CD4-positive, alpha-beta T cell treated with Interleukin-10 for 1 hour (primary cell): ENCODE measurements around the gene DNAI2.
"Not testable (repeated sequence)": the region's sequence is repeated elsewhere in the genome, so short reads cannot be mapped to it uniquely, and the experiment has no call there.

Experiments used
- DNase-seq: peaks from one replicate; pipeline ENCODE4 v3.0.0-alpha.2; 2020

Gene DNAI2

DNA sequence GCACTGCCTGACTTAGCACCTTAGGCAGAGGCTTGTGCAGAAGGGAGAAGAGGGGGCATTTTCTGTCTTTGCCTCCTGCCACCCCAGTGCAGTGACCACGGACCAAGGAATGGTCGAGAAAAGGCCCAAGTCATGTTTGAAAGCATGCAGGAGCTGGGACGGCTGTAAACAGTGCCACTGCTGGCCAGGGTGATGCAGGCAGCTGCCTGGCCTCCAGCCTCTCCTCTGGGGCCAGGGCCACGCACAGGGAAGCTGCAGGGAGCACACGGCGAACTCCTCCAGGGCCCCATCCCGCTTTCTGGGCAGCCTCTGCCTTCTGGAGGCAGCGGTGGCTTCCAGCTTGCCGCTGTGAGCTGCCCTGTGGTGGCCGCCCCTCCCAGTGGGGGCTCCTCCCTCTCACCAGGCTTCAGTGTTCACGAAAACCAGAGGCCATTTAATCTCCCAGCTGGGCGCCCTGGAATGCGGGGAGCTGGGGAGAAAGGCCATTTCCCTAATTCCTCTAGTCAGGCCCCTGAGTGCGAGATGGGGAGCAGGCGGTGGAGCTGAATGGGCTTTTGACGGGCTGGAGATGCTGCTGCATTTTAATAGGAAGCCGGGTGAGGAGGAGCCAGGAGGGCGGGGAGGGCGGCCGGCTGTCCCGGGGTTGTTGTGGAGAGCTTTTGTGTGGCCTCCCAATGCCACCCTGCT is 28.7 kb upstream of the DNAI2 start:
- DNase-seq = no peak

DNA sequence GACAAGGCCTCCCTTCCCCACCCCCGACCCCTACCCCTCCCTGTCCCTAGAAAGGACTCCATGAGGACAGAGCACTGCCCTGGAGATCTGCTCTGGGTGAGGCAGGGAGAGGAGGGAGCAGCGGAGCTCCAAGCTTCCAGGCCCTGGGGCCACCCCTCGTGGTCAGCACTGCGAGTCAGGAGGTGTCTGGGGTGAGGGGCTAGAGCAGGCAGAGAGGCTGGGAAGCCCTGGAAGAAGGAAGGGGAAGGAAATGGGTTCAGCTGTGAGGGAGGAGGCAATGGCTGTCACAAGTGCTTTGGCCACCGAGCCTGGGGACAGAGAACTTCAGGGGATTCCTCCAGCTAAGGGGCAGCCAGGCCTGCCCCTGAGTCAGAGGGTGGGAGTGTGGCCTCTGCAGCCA is 28.2 kb upstream of the DNAI2 start:
- DNase-seq = no peak

DNA sequence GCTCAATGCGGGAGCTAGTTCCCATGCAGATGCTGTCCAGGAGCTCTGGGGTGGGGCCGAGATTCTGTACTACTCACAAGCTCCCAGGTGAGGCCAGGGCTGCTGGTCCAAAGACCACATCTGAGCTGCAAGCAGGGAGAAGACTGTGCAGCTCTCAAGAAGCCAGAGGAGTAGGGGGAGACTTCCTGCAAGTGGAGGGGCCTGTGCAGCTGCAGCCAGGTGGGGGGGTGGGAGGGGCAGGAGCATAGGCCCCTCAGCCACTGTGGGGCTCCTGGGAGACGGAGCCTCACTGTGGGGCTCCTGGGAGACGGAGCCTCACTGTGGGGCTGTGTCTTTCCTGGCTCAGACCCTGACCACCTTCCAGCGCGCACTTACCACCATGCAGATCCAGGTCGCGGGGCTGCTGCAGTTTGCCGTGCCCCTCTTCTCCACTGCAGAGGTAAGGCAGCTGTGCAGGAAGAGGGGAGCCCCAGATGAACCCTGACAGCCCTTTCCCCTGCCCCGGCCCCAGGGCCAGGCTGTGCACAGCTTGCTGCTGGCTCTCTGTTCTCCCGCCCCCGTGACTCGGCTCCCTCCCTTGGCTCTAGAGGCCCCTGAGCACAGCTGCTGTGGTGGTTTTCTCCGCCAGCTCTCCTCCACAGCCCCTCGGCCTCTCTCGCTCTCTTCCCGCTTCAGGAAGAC is 24.3 kb upstream of the DNAI2 start:
- DNase-seq = no peak

DNA sequence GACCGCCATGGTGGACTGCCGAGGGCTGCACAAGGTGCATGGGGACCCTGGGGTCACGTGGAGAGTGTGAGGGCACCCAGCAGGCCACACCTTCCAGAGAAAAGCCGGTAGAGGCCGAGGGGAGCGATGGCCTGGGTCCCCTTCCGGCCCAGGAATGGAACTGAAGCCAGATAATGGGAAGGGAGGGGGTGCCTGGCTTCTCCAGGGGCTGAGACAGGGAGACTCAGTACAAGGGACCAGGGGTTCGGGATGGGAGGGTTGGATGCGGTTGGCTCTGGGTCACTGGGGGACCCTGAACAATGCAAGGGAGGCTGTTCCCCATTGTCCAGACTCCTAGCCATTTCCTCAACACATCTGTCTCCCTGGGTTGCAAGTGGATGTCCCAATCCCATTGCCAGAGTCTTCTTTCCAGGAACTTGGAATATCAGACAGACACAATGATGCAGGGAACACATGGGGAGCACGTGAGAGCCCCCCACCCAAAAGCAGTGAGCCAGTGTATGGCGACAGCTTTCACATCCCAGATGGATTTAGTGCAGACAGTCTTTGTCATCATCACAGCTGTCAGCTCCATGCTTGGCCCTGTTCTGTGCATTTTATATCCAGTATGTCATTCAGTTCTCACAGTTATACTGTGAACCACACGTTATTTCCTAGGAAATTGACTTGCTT is 23.6 kb upstream of the DNAI2 start:
- DNase-seq = no peak

DNA sequence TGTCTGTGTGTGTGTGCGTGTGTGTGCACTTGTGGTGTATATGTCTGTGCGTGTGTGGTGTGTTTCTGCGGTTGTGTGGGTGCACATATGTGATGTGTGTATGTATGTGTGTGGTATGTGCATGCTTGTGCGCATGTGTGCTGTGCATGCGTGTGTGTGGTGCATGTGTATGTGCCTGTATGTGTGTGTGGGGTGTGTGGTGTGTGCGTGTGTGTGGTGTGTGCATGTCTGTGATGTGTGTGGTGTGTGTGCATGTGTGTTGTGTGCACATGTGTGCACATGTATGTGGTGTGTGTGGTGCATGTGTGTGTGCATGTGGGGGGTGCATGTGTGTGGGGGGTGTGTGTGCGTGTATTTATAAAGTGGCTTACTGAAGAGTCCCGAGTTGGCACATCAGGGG is 23.0 kb upstream of the DNAI2 start:
- no peak for DNase-seq

DNA sequence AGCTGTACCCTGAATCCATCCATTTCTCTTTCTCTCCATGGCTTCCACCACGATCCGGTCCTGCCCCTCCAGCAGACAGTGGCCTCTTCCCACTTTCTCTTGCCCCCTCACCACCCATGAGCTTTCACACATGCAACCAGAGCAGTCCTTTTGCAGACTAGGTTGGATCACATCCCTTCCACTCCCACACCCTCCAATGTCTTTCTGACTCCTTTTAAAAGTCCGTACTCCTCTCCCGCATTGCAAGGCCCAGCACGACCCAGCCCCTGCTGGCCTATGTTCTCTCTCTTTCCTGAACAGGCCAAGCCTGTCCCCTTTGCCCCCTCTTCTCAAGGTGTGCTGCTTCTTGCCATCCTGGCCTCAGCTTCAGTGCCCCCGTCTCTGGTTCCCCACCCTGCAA is 22.5 kb upstream of the DNAI2 start:
- DNase-seq = no peak

DNA sequence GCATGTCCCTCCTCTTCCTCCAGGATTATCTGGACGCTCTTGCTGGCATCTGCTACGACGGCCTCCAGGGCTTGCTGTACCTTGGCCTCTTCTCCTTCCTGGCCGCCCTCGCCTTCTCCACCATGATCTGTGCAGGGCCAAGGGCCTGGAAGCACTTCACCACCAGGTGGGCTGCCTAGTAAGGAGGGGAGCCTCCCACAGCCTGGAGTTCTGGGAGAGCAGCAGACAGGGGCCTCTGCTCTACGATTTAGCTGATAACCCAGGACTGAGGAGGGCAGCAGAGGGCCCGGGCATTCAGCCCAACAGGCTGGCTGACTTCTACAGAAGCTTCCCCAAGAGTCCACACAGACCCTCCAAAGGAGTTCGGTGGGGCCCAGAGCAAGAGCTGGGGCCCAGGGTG is 21.8 kb upstream of the DNAI2 start:
- DNase-seq = no peak

DNA sequence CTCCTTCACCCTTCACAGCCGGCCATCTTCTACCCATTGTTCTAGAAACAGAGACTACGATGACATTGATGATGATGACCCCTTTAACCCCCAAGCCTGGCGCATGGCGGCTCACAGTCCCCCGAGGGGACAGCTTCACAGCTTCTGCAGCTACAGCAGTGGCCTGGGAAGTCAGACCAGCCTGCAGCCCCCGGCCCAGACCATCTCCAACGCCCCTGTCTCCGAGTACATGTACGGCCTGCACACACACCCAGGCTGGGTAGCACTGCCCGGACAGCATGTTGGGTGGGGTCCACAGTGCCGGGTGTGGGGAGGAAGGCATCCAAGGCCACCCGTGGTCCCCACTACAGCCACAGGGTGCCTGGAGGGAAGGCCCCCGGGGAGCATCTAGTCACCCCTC is 21.0 kb upstream of the DNAI2 start:
- no peak for DNase-seq

DNA sequence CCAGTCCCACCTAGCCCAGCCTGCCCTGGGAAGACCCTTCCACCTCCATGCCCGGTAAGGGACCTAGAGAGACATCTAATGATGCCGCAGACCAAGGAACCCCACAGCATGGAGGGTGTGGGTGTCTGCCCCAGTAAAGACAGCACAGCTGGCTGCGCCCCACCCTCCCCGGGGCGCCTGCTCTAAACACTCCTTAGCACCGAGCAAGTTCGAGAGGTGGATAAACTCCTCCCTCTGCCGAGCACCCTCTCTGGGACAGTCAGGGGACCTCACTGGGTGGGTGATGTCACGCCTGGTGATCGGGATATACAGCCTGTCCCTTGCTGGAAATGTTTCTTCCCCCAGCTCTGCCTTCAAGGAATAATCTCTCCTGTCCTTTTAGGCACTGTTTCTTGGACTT is 16.7 kb upstream of the DNAI2 start:
- no peak for DNase-seq

DNA sequence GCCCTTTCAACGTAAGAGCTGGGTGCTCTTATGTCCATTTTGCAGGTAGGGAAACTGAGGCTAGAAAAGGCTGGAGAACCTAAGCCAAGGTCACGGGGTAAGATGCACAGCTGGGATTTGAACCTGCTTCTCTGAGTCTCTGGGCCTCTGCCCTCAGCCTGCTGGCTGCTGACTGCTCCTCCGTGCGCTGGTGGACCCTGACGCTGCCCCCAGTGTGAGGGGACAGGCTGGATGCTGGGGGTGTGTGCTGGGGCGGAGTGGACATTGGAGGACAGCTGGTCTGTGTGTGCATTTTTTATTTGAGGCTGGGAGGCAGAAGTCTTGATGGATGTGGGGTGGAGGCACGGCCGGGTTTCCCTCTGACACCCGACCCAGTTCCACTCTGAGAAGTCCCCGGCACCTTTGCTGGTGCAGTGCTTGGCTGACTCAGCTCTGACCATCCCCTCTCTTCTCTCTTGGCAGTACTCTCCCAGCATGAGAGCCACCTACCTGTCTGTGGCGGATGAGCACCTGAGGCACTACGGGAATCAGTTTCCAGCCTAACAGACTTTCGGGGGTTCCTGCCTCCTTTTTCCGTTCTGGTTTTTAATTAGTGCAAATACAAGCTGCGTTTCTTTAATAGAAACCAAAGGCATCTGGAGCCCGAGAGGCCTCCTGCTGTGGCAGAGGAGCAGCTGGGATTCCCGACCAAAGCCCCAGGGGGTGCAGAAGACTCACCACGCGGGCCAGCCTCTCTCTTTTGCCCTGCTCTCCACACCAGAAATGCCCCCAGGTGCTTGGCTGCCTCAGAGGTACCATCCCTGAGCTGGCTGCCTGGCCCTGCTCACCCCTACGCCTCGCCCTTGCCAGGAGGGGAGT is 14.1 kb upstream of the DNAI2 start:
- DNase-seq = no peak

DNA sequence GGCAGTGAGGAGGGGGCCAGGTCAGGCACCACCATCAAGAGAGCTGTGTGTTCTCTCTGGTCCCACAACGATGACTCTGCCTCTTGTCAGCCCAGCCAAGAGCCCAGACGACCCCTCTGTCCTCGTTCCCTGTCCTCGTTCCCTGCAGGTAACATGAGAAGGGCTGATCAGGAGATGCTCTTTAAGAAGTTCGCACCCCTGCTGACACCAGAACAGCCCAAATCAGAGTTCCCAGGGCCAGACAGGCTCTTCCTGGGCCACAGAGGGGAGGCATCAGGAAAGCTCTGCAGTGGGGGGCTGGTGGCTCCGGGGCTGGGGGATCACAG is 13.5 kb upstream of the DNAI2 start:
- no peak for DNase-seq

DNA sequence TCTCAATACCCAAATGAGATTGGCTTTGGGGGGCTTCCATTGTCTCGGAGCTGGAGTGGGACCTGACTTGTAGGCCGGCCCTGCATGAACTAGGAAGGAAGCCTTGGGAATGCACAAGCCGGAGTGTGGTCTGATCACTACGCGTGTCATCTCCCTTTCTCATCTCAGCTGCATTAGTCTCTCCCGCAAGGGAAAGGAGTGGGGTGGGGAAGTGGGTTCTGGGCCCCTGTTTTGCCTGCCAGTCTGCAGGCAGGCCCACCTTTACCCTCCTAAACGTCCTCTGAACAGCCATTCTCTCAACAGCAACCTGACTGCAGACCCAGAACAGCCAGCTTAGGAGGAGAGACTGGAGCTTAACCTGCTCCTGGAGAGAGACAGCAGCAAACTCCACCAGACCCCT is 11.4 kb upstream of the DNAI2 start:
- DNase-seq = no peak

DNA sequence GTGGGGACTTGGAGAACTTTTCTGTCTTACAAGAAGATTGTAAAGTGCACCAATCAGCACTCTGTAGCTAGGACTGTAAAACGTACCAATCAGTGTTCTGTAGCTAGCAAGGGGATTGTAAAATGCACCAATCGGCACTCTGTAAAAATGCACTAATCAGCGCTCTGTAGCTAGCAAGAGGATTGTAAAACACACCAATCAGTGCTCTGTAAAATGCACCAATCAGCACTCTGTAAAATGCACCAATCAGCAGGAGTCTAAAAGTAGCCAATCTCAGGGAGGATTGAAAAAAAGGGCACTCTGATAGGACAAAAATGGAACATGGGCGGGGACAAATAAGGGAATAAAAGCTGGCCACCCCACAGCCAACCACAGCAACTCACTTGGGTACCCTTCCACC is 7.0 kb upstream of the DNAI2 start:
- not testable (repeated sequence) for DNase-seq

DNA sequence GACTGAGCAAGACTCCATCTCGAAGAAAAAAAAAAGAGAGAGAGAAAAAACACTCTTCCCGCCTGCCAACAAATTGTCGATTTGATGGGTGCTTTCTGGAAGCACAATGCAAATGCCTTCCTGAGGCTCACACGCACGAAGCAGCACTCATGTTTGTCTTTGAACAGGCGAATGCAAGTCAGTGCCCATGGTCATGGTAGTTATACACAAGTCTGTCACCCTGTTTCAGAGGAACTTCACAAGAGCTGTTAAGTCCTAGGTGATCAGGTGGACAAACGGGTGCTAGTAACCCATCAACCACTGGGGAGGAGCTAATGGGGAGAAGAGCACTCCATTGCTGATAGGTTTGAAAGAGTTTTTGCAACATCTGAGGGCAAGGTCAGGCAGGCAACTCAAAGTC is 6.5 kb upstream of the DNAI2 start:
- no peak for DNase-seq

DNA sequence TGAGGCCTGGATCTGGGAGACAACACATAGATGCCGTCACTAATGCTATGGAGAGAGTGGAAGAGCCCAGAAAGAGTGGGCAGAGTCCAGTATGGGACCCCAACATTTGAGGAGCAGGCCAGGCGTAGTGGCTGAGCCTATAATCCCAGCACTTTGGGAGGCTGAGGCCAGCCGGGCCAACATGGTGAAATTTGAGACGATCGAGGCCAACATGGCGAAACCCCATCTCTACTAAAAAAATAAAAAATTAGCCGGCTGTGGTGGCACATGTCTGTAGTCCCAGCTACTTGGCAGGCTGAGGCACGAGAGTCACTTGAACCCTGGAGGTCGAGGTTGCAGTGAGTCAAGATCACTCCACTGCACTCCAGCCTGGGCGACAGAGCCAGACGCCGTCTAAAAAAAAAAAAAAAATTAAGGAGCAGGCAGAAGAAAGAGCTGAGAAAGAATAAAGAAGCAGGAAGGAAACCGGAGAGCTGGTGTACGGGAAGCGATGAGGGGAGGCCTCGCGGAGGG is 6.0 kb upstream of the DNAI2 start:
- DNase-seq = no peak

DNA sequence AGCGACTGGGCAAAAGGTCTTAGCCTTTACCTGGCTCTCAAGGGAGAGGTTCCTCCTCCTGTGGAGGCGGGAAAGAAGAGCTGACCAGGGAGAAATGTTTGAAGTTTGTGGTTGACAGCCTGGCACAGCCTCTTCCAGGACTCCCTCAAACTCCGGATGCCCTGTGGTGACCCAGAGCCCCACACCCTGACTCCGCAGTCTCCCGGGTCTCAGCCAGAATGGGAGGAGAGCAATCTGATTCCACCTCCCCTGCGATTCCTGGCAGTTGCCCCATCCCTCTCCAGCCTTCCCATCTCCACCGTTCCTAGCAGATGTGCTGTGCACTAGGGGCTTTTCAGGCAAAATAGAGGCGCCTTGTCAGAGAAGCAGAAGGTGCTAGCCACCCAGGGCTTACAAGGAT is 5.5 kb upstream of the DNAI2 start:
- no peak for DNase-seq

DNA sequence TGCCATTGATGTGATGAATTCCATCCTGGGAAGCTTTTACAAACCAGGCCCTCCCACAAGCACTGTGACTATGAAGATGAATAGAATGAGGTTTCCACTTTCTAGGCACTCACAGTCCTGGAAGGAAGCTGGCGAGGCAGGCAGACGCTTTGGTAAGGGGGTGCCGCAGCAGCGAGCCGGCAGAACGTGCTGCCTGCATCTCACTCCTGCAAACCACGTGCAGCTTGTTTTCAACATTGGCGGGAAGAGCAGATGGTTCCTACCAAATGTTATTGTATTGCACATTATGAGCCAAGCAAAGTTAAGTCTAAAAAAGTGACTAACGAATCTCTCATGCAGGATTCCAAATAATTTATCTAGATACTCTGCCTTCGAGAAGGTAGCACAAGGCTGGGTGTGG is 3.7 kb upstream of the DNAI2 start:
- DNase-seq = no peak

DNA sequence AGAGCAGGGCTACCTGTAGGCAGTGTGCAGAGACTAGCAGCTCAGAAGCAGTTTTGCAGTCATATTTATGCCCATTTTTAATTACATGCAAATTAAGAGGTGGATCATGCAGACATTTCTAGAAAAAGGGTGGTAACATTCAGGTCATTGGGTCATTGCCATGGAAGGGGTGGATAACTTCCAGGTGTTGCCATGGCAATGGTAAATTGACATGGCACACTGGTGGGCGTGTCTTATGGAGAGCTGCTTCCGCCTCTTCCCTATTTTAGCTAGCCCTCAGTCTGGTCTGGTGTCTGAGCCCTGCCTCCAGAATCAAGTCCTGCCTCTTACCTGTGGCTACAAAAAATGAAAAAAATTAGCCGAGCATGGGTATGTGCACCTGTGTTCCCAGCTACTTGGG is 2.8 kb upstream of the DNAI2 start:
- no peak for DNase-seq

DNA sequence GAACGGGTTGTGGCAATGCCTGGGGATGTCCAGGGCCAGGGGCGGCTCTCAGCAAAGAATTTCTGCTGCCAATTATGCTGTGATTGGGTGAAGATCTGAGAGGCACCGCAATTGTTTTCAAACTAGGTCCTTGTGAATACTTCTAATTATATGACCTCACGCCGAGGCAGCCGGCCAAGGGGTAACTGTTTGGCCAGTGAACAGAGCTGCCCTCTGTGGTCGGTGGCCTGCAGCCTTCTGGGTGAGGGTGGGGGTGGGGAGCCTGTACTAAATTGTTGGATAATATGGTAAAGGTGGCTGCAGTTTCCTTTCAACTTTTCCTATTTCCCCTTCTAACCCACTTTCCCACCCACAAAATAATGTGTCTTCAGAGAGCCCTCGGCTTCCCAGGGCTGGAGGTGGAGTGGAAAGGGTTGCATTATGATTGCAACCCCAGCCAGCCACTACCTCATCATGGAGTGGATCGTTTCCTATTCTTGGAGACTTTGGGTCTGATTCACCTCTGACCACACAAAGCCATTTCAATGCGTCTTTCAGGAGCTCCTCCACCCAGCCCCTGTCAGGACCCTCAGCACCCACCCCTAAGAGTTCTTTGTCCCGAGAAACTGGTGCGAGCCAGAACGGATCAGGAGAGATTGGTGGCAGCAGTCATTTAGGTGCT is 2.0 kb upstream of the DNAI2 start:
- no peak for DNase-seq

DNA sequence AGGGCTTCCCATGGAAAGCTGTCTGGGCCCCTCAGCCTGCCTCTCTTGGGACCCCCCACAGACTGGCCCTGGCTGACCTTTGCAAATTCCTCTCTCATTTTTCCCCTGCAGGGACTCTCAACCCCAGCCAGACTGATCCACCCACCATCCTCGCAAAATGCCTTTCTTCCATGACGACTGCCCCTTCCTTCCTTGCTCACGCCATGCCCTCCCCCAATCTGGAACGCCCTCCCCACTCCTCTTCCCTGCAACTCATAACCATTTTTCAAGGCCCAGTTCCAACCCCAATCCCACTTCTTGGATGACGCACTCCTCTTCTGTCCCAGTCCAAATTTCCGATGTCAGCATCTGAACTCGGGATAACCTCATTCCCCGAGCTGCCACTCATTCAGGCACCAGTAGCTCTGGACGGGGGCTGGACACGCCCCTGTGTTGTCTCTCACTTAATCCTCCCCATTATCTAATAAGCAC is 1.3 kb upstream of the DNAI2 start:
- DNase-seq = no peak

DNA sequence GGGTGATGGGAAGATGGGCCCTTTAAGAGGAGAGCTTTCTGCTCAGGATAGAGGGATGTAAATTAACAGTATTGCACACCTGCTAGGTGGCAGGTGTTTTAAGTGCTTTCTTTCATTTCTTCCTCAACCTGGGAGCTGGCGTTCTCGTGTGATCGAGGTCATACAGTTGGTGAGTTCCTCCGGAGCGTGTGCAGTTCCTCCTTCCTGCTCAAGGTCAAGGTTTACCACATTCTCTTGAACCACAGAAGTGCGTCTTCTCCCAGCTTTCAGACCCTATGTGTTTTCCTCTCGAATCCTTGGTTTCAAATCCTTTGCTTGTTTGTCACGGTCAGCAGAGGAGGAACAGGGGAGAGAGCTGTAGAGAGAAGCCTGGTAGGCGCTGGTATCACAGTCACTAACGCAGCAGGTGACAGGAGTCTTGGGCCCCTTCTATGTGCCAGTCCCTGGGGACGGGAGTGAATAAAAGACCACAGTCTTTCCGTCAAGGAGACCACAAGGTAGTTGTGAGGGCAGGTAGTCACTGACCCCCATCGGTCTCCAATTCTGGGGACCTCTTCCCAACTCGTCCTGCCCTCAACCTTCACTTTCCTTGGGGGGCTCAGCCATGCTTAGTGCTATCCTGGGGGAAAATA is 791 bp downstream of the DNAI2 start:
- DNase-seq = peak; percentile 26

DNA sequence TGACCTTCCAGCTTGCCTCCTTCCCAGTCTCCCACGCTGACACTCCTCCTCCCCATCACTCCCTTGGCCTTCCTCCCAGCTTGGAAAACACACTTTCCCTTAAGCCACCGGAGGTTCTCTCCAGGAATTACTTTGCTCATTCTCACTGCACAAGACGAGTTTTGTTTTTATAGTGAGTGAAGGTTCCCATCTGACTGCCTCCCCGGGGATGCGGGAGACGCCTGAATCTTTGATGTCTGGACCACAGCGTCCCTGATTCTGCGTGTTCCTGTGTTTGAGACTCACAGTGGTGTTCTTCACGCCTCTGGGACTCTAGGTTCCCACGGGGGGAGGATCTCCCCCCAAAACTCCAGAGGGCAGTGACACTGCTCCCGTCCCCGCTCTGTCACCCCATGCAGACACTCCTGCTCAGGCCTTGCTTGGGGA is 2.0 kb downstream of the DNAI2 start:
- DNase-seq = no peak
